MCF 10A (cell line): ENCODE measurements around the gene MYOCOS. TPM values are rescaled to one million over a fixed set of nuclear protein-coding genes. Genes with fewer than 3 reads are reported as not detected.

ENCODE experiments used
- BruUV-seq: library from RNA; stranded (reverse); fragments of 400-500 nt; replicated peaks from 2 replicates; lab custom pipeline; 2021; lab: Mats Ljungman, UMichigan
- CTCF ChIA-PET: fragments of 300-600 bp; sonication (Branson Sonifier 250); formaldehyde crosslinking; extraction: SDS; loops from one replicate; lab custom pipeline; 2021; ENCODE audit warnings: antibody characterized with exemption, inconsistent platforms; lab: Yijun Ruan, JAX
- POLR2A ChIA-PET: fragments of 300-600, 350-650 bp; sonication (Branson Sonifier 250); formaldehyde crosslinking; extraction: SDS; loops from one replicate; lab custom pipeline; 2020; ENCODE audit warnings: antibody characterized with exemption, inconsistent platforms; lab: Yijun Ruan, JAX
- DNase-seq: peaks from one replicate; pipeline ENCODE4 v3.0.0-alpha.2; 2018; ENCODE audit not compliant: unreplicated experiment
- H3K27ac Mint-ChIP-seq: one replicate; pipeline ENCODE4 v1.8.0; 2022; ENCODE audit warnings: mild to moderate bottlenecking, low read depth, mixed read lengths; ENCODE audit not compliant: unreplicated experiment
- H3K27me3 Mint-ChIP-seq: one replicate; pipeline ENCODE4 v1.8.0; 2022; ENCODE audit warnings: mixed read lengths; ENCODE audit not compliant: insufficient read depth, unreplicated experiment
- H3K36me3 Mint-ChIP-seq: one replicate; pipeline ENCODE4 v1.8.0; 2022; ENCODE audit warnings: mild to moderate bottlenecking, moderate library complexity, mixed read lengths; ENCODE audit not compliant: insufficient read depth, unreplicated experiment
- H3K4me1 Mint-ChIP-seq: one replicate; pipeline ENCODE4 v1.8.0; 2022; ENCODE audit warnings: mixed read lengths; ENCODE audit not compliant: insufficient read depth, unreplicated experiment
- H3K4me3 Mint-ChIP-seq: one replicate; pipeline ENCODE4 v1.8.0; 2022; ENCODE audit warnings: mild to moderate bottlenecking, moderate library complexity, mixed read lengths; ENCODE audit not compliant: unreplicated experiment
- H3K9me3 Mint-ChIP-seq: one replicate; pipeline ENCODE4 v1.8.0; 2022; ENCODE audit warnings: mixed read lengths; ENCODE audit not compliant: unreplicated experiment
- CTCF ChIP-seq: fragments of 200-600 bp; IDR thresholded peaks from one replicate; pipeline ENCODE4 v1.8.0; 2022; ENCODE audit warnings: antibody characterized with exemption, mild to moderate bottlenecking; ENCODE audit not compliant: unreplicated experiment
- intact Hi-C: fragments of 100-400 bp; cut with micrococcal nuclease; formaldehyde crosslinking; loops from 2 replicates; pipeline ENCODE4 v1.14.1; 2022
- total RNA-seq: library from RNA; stranded (reverse); gene quantifications from 2 replicates; pipeline ENCODE4 v1.2.3, GENCODE V29; 2022

MYOCOS gene
- total RNA-seq, 1 experiment from 2014 or later, result 0.23 TPM

- BruUV-seq, result no TSS peak
- ChIA-PET CTCF (interaction anchor here (0.6 to 1.0 kb wide), 4 partner anchors 11 to 1698 kb away, joined by 3 read pairs; no protein-coding TSS in a partner anchor), POLR2A (interaction anchor here (0.9 kb wide), 1 partner anchor 38 kb away, joined by 3 read pairs; no protein-coding TSS in a partner anchor)
- H3K9me3 Mint-ChIP-seq, result no peaks in the 10 kb centered on the region
- no peak overlapping the region for H3K27ac Mint-ChIP-seq
- no peak for TF ChIP-seq CTCF
- H3K4me3 Mint-ChIP-seq, result no peak overlapping the region
- no peak for DNase-seq
- peaks cover 21% of the 10 kb centered on the region for H3K27me3 Mint-ChIP-seq
- no peaks in the 10 kb centered on the region for H3K36me3 Mint-ChIP-seq
- intact Hi-C loops, result no loop called here
- no peaks in the 10 kb centered on the region for H3K4me1 Mint-ChIP-seq
These were observed 52.7 kb downstream of the MYOCOS start for GRCh38 chr1:171674431-171675405.

Other genes with a start within 250 kb of the MYOCOS start
- 296 and 298 TPM in 2 replicates for gene PRRC2C, start 136.7 kb upstream of the MYOCOS start, total RNA-seq
- not detected in 2 replicates for gene MYOC, start 30.4 kb downstream of the MYOCOS start, total RNA-seq
- 20.2 and 21.1 TPM in 2 replicates for gene VAMP4, start 119.8 kb downstream of the MYOCOS start, total RNA-seq
- 30.7 and 39.1 TPM in 2 replicates for gene METTL13, start 159.4 kb downstream of the MYOCOS start, total RNA-seq
- gene DNM3, start 219.3 kb downstream of the MYOCOS start, total RNA-seq, result 0.44 and 0.68 TPM in 2 replicates